Stimulated activated CD8-positive, alpha-beta memory T cell treated with anti-CD3 and anti-CD28 coated beads, Interleukin-15, amount 100 ng/mL, for 4 hours (primary cell): Measurements from ENCODE around the gene DEUP1.

Experiments
- DNase-seq, 2 donors: peaks; one replicate each; pipeline ENCODE4 v3.0.0-alpha.2; 2020; ENCODE audit warnings: low read depth in 2 of 2

DEUP1 gene

DNA sequence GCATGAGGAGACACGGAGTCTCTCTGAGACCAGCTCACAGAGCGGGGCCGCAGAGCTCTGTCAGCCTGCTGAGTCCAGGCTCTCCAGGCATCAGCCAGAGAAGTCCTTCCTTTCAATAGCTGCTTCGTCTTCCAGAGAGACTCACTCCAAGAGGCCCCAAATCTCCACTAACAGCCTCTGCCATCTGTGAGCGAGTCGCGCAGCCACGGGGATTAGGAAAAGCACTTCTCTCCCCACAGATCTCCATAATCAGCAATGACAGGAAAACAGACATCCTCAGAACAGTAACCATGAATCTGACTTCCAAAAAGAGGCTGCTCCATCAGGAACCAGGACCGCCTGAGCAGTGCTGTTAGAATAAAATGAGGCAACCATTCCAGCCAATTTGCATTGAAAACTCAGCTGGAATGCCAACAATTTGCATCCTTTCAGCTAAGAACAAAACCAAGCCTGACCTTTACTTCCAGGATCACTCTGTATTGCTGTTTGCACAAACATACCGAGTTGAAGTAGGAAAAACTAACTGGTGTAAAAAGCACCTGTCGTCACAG, 147.2 kb downstream of the DEUP1 start:
- DNase-seq = no peak

GRCh38 chr11:93478841-93479240, 148.3 kb downstream of the DEUP1 start:
- DNase-seq = no peak

DNA sequence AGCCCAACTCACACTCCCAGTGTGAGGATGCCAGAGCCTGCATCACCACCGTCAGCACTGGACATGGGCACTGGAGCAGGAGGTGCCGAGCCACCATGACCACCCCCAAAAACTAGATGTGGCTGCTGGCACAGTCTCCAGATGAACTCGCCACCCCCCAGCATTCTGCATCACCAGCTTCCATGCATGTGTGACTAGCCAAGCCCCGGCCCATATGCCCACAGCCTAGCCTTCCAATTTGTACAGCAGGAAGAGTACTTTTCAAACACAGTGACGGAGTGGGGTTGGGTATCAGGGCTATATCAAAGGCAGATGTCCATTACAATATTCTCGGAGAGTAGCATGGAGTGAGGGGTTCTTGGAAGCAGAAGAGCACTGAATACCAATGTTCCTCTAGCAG, 149.7 kb downstream of the DEUP1 start:
- no peak for DNase-seq

DNA sequence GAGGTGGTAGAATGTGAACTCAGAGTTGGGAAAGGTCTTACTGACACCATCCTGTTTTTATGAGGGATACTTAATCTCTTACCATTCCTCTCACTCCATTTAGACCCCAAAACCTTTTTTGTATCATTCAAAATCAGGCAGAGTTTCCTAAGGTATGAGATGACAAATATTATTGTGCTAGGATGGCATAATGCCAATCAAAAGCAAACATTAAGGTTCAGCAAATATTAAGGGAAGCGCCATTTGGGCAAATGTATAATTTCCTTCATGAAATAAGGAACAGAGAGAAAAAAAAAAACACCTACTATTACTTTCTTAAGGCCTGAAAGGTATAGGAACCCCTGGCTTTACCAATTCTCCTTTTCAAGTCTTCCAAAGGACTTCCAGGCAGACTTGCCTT, 150.2 kb downstream of the DEUP1 start:
- no peak for DNase-seq

GRCh38 chr11:93481279-93481678, 150.7 kb downstream of the DEUP1 start:
- no peak for DNase-seq

- DNase-seq = no peak
Measured at GRCh38 chr11:93481696-93482095, 151.2 kb downstream of the DEUP1 start.

DNA sequence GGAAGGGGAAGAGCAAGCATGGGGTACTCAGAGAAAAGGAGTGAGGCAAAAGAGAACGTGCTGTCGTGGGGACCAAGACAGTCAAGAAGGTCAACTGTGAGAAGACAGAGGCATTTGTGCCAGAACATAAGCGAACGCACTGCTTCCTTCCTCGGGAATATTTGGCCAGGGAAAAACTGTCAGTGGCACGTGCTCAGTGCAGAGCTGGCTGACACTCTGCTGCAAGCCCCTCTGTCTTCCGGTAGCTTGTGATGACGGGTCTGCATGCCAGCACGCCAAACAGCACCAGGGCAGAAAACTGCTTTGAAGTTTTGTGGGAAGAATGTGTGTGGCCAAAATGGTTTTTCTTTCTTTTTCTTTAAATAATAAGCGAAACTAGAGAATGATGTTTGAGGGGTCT, 152.0 kb downstream of the DEUP1 start:
- no peak for DNase-seq

- DNase-seq = no peak
Measured at GRCh38 chr11:93484716-93485115, 154.2 kb downstream of the DEUP1 start.

- no peak for DNase-seq
Measured at GRCh38 chr11:93485983-93486382, 155.4 kb downstream of the DEUP1 start.

- no peak for DNase-seq
Measured at GRCh38 chr11:93487032-93487483, 156.5 kb downstream of the DEUP1 start.
